NCI-H226 (cell line): ENCODE data around the gene NEMP2.

Source experiments
- DNase-seq: peaks from one replicate; pipeline ENCODE4 v3.0.0-alpha.2; 2015

Gene NEMP2

GRCh38 chr2:190455358-190456095 lies 79.0 kb downstream of the NEMP2 start:
- DNase-seq: no peak

GRCh38 chr2:190454795-190455194 lies 79.7 kb downstream of the NEMP2 start:
- no peak for DNase-seq
